Left colon (tissue), 2 donors: Measurements from ENCODE around the gene TRIM2. TPM values are rescaled to one million over a fixed set of nuclear protein-coding genes. Genes with fewer than 3 reads are reported as not detected.
A peak's percentile ranks its signal among the peaks of the same experiment; 100 is the strongest.

Experiments used
- ATAC-seq: fragments of 200-7000 bp; cut with Tn5 transposase; one replicate; pipeline ENCODE4 v1.9.1; 2020; ENCODE audit warnings: mild to moderate bottlenecking, moderate library complexity
- DNase-seq, 2 donors: peaks; one replicate each; pipeline ENCODE4 v3.0.0-alpha.2; 2020
- intact Hi-C, 2 donors: fragments of 100-400 bp; cut with DNase I in 1 of 2; cut with micrococcal nuclease in 1 of 2; formaldehyde crosslinking; loops; one replicate each; pipeline versions ENCODE4 v1.11.2 to v1.14.0; 2022; cut with DNase I, micrococcal nuclease
- total RNA-seq, 2 donors: library from RNA; stranded (reverse); fragmentation: NEBNext Ultra II Directional; extraction: Animal tissue kit (Norgen Biotek cat#: 25700); gene quantifications; one replicate each; pipeline ENCODE4 v1.2.1, GENCODE V29; 2021
- donor health status: DM: no; HTN: no; CAD: no.
- donor health status: DM: yes; HTN: yes; CAD: no.

Gene TRIM2
- total RNA-seq, 2 donors from 2014 or later, result 123 to 145 TPM

GRCh38 chr4:153241970-153242838 is 38.0 kb downstream of the TRIM2 start:
- intact Hi-C loops, result no loop called here
- ATAC-seq, result peak; percentile 53
- DNase-seq, result no peak

DNA sequence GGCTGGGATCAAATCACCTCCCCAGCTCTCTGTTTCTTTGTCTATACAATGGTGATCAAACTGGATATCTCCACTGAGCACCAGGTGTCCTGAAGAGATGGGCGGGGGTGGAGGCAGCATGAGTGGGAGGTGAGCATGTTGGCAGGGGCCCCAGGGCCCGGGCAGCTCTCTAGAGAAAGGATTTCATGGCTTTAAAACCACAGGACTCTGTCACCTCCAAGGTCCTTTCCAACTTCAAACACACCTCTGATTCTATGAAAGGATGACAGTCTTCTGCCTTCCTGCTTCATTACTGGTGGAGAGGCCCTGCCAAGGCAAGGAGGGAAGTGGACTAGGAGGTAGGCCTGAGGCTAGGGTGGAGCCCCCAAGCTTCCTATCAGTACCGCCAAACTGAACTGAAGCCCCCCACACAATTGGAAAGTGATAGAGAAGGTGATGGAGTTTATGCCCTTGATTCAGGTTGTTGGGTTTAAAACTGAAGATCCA is 38.6 kb downstream of the TRIM2 start:
- ATAC-seq (peak; percentile 3), DNase-seq (peak in 1 of 2 donors; percentile 30)

DNA sequence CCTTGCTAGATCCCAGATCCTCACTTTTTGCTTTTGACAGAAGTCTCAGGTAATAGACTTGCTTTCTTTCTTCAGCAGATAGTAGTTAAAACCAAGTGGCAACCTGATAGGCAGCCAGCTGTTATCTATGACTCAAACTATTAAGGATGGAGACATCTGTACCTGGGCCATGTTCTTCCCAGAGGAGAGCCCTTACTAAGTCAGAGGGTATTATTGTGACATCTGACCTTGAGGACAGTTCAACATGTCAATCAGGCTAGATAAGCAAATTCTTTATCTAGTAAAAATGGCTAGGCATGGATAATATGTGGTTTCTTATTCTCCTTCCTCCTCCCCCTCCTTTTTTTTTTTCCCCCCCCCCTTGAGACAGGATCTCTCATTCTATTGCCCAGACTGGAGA is 39.2 kb downstream of the TRIM2 start:
- DNase-seq, result no peak
- intact Hi-C loops, result no loop called here
- no peak for ATAC-seq

More for the DNA sequence above, 38.6 kb downstream of the TRIM2 start:
- intact Hi-C loops, result no loop called here

DNA sequence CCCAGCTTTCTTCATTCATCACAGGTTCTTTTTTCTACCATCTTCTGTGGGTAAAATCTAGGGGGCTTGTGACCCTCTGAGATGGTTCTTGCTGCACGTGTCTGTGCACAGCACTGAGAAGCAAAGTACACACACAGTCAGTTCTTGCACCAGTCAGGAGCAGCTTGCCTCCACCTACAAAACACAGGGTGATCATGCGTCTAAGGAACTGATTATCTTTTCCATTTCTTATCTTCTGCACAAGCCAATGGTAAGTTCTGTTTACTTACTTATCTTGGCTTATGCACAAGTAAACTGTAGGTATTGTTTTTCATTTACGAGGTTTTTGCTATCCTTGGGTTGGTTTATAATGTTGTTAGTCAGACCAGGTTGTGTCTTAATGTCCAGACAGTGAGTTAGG is 40.7 kb downstream of the TRIM2 start:
- peak; percentile 39 to 68 for DNase-seq

GRCh38 chr4:153245775-153246174 is 41.5 kb downstream of the TRIM2 start:
- intact Hi-C loops, result no loop called here
- peak in 1 of 2 donors; percentile 50 for DNase-seq
- peak; percentile 67 for ATAC-seq

More for the DNA sequence above, 40.7 kb downstream of the TRIM2 start:
- peak; percentile 56 for ATAC-seq
- intact Hi-C loops, result no loop called here

GRCh38 chr4:153246446-153247115 is 42.3 kb downstream of the TRIM2 start:
- DNase-seq (peak; percentile 70 to 73), ATAC-seq (peak; percentile 22)
- intact Hi-C loops, result no loop called here

GRCh38 chr4:153247116-153247490 is 42.9 kb downstream of the TRIM2 start:
- DNase-seq (no peak), ATAC-seq (no peak)
- intact Hi-C loops, result no loop called here

GRCh38 chr4:153248641-153249198 is 44.5 kb downstream of the TRIM2 start:
- intact Hi-C loops, result no loop called here
- ATAC-seq (peak; percentile 1), DNase-seq (no peak)

DNA sequence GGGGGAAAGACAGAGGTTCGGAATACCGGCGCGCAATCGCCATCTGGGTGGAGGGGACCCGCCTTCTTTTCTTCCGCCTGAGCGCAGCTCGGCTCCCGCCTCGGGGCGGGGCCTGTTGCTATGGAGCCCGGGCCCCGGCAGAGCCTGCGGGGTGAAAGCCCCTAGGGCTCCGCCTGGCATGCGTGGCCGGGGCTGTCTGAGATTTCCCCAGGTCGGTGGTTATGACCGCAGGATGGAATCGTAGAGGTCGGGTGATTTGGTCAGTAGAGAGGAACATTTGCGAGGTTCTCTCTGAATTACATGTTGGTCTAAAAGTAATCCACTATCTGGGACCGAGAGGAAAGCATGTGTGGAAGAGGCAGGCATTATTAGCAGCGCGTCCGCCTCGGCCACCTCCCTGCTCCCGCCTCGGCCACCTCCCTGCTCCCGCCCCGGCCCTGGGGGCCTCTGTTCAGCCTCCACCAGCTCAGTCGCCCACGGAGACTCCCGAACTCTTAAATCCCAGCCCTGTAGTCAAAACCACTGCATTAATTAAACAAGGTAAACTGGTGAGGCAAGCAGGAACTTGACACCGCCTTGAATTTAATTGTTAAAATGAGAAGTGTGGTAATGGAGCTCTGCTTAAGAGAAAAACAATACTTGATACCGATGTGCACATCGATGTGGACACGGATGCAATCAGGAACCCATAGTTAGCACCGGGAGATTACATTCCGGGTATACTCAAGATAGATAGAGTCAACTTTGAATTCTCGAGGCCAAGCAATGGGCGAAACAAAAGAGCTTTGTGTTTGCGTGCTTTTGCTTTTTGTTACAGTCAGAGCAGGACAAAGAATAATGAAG is 45.2 kb downstream of the TRIM2 start:
- DNase-seq (peak; percentile 87 to 91), ATAC-seq (peak; percentile 76)
- intact Hi-C loops, result no loop called here

DNA sequence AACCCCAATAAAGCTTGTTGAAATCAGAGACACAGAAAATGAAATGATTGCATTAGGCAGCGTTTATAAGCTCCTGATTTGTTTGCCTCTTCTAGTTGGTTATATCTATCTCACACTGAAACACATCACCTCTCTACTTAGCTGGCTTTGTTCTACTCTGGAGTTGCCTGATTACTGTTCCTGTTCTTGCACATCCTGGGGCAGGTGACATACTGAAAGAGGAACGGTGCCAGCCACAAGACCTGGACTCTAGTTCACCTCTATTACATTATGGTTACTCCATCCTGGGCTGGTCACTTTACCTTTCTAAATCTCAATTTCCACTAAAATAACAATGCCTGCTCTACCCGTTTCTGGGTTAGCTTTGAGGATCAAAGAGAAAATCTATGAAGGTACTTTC is 47.9 kb downstream of the TRIM2 start:
- DNase-seq, result no peak
- no peak for ATAC-seq
- intact Hi-C loops, result no loop called here

GRCh38 chr4:153255233-153255632 is 51.0 kb downstream of the TRIM2 start:
- no peak for DNase-seq
- intact Hi-C loops, result no loop called here
- ATAC-seq, result peak; percentile 21

DNA sequence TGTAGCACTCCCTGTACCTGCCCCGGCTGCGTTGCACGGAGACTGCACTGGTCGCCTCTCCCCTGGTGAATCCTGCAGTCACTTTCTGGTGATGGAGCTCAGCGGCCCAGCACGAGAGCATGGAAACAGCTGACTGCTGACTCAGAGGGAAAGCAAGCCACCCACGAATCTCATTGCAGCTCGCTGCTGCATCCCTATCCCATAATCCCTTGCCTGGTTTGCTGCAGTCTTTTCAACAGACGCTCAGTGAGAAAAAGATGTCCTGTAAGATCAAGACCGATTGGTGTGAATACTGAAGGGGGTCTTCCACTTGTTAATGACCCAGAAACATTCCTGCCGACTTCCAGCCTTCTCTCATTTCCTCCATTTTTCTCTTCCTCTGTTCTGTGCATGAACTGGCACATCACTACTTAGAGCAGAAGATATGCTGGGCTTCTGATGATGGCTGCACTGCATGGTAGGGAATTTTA is 52.9 kb downstream of the TRIM2 start:
- ATAC-seq (no peak), DNase-seq (no peak)
- intact Hi-C loops, result no loop called here

- DNase-seq (no peak), ATAC-seq (no peak)
- intact Hi-C loops, result no loop called here
Measured at GRCh38 chr4:153257991-153258390, 53.7 kb downstream of the TRIM2 start.

GRCh38 chr4:153258750-153259149 is 54.5 kb downstream of the TRIM2 start:
- DNase-seq (no peak), ATAC-seq (no peak)
- intact Hi-C loops, result no loop called here

GRCh38 chr4:153259661-153260060 is 55.4 kb downstream of the TRIM2 start:
- intact Hi-C loops, result no loop called here
- ATAC-seq (no peak), DNase-seq (no peak)

DNA sequence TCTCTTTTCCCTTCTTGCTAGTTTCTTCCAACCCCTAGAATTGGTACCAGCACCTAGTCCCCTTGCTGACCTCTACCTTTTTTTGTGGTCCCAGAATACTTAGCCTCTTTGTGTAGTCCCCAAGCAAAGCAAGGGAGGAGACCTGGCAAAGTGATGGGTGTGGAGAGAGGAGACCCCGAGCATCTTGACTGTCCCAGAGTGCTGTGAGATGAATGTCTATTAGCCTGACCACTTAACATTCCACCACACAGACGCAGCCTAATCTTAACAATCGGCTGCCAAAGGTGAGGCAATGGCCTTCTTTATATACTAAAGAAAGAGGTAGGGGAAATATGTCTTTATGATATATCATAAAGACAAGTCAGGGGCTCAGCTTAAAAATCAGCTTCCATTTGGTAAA is 55.9 kb downstream of the TRIM2 start:
- ATAC-seq, result no peak
- no peak for DNase-seq
- intact Hi-C loops, result no loop called here

GRCh38 chr4:153260553-153261300 is 56.5 kb downstream of the TRIM2 start:
- peak in 1 of 2 donors; percentile 37 for DNase-seq
- intact Hi-C loops, result no loop called here
- ATAC-seq, result peak; percentile 78

GRCh38 chr4:153261461-153261860 is 57.2 kb downstream of the TRIM2 start:
- intact Hi-C loops, result no loop called here
- ATAC-seq (no peak), DNase-seq (no peak)
